ENCODE data around the gene RFK.

The RFK gene

GRCh38 chr9:76412638-76413037 is 18.4 kb upstream of the RFK start:
- DNase-seq (ENCODE audit: low read depth, low spot score) = no peak

- DNase-seq (ENCODE audit: low read depth, low spot score) = no peak
Measured at GRCh38 chr9:76405868-76406267, 11.6 kb upstream of the RFK start.

GRCh38 chr9:76405340-76405739 is 11.1 kb upstream of the RFK start:
- no peak for DNase-seq (ENCODE audit: low read depth, low spot score)

- DNase-seq (ENCODE audit: low read depth, low spot score) = no peak
Measured at GRCh38 chr9:76404401-76404800, 10.2 kb upstream of the RFK start.

- DNase-seq (ENCODE audit: low read depth, low spot score) = no peak
Measured at GRCh38 chr9:76403352-76403751, 9.1 kb upstream of the RFK start.

- DNase-seq (ENCODE audit: low read depth, low spot score) = no peak
Measured at GRCh38 chr9:76401580-76402354, 7.5 kb upstream of the RFK start.

GRCh38 chr9:76401176-76401575 is 7.0 kb upstream of the RFK start:
- DNase-seq (ENCODE audit: low read depth, low spot score) = no peak

GRCh38 chr9:76400534-76401096 is 6.4 kb upstream of the RFK start:
- DNase-seq (ENCODE audit: low read depth, low spot score) = no peak

- DNase-seq (ENCODE audit: low read depth, low spot score) = no peak
Measured at GRCh38 chr9:76399856-76400255, 5.6 kb upstream of the RFK start.

- DNase-seq (ENCODE audit: low read depth, low spot score) = no peak
Measured at GRCh38 chr9:76396597-76396996, 2.4 kb upstream of the RFK start.

GRCh38 chr9:76396144-76396543 is 1.9 kb upstream of the RFK start:
- DNase-seq (ENCODE audit: low read depth, low spot score) = no peak

- DNase-seq (ENCODE audit: low read depth, low spot score) = no peak
Measured at GRCh38 chr9:76395381-76395780, 1.2 kb upstream of the RFK start.

- DNase-seq (ENCODE audit: low read depth, low spot score) = no peak
Measured at GRCh38 chr9:76394960-76395252, 680 bp upstream of the RFK start.

GRCh38 chr9:76390656-76391055 is 3.6 kb downstream of the RFK start:
- DNase-seq (ENCODE audit: low read depth, low spot score) = no peak

GRCh38 chr9:76379494-76379893 is 14.7 kb downstream of the RFK start:
- no peak for DNase-seq (ENCODE audit: low read depth, low spot score)

- no peak for DNase-seq (ENCODE audit: low read depth, low spot score)
Measured at GRCh38 chr9:76378367-76379073, 15.7 kb downstream of the RFK start.

- no peak for DNase-seq (ENCODE audit: low read depth, low spot score)
Measured at GRCh38 chr9:76377791-76378190, 16.4 kb downstream of the RFK start.

GRCh38 chr9:76374783-76375559 is 19.3 kb downstream of the RFK start:
- DNase-seq (ENCODE audit: low read depth, low spot score) = no peak

GRCh38 chr9:76373784-76374474 is 20.3 kb downstream of the RFK start:
- DNase-seq (ENCODE audit: low read depth, low spot score) = no peak

- no peak for DNase-seq (ENCODE audit: low read depth, low spot score)
Measured at GRCh38 chr9:76373173-76373783, 20.9 kb downstream of the RFK start.

- DNase-seq (ENCODE audit: low read depth, low spot score) = no peak
Measured at GRCh38 chr9:76372336-76372735, 21.9 kb downstream of the RFK start.

Data from iPS DF 19.7 (cell line).